ENCODE data around the gene ZFYVE9.
"Not testable (repeated sequence)": the region's sequence is repeated elsewhere in the genome, so short reads cannot be mapped to it uniquely, and the experiment has no call there.

Gene ZFYVE9

GRCh38 chr1:52192436-52192835 lies 50.5 kb downstream of the ZFYVE9 start:
- no peak for DNase-seq

GRCh38 chr1:52193985-52194384 lies 52.1 kb downstream of the ZFYVE9 start:
- no peak for DNase-seq

- DNase-seq: no peak
Observed at GRCh38 chr1:52195161-52195560, 53.3 kb downstream of the ZFYVE9 start.

- no peak for DNase-seq
Observed at GRCh38 chr1:52203935-52204625, 62.2 kb downstream of the ZFYVE9 start.

GRCh38 chr1:52204696-52205095 lies 62.8 kb downstream of the ZFYVE9 start:
- no peak for DNase-seq

- not testable (repeated sequence) for DNase-seq
Observed at GRCh38 chr1:52206686-52207085, 64.8 kb downstream of the ZFYVE9 start.

GRCh38 chr1:52209429-52209828 lies 67.5 kb downstream of the ZFYVE9 start:
- DNase-seq: no peak

GRCh38 chr1:52210044-52210443 lies 68.2 kb downstream of the ZFYVE9 start:
- DNase-seq: no peak

GRCh38 chr1:52216907-52217458 lies 75.1 kb downstream of the ZFYVE9 start:
- DNase-seq: no peak

- no peak for DNase-seq
Observed at GRCh38 chr1:52225174-52225573, 83.3 kb downstream of the ZFYVE9 start.

- no peak for DNase-seq
Observed at GRCh38 chr1:52229494-52229893, 87.6 kb downstream of the ZFYVE9 start.

- DNase-seq: no peak
Observed at GRCh38 chr1:52233463-52233862, 91.6 kb downstream of the ZFYVE9 start.

- no peak for DNase-seq
Observed at GRCh38 chr1:52234014-52234413, 92.1 kb downstream of the ZFYVE9 start.

- DNase-seq: no peak
Observed at GRCh38 chr1:52234708-52235107, 92.8 kb downstream of the ZFYVE9 start.

GRCh38 chr1:52235646-52236045 lies 93.8 kb downstream of the ZFYVE9 start:
- no peak for DNase-seq

GRCh38 chr1:52237430-52237829 lies 95.5 kb downstream of the ZFYVE9 start:
- no peak for DNase-seq

- DNase-seq: no peak
Observed at GRCh38 chr1:52238474-52238873, 96.6 kb downstream of the ZFYVE9 start.

GRCh38 chr1:52238887-52239707 lies 97.2 kb downstream of the ZFYVE9 start:
- no peak for DNase-seq

- no peak for DNase-seq
Observed at GRCh38 chr1:52239708-52240001, 97.8 kb downstream of the ZFYVE9 start.

- DNase-seq: no peak
Observed at GRCh38 chr1:52240592-52241210, 98.8 kb downstream of the ZFYVE9 start.

- no peak for DNase-seq
Observed at GRCh38 chr1:52243221-52243987, 101.5 kb downstream of the ZFYVE9 start.

GRCh38 chr1:52249831-52250230 lies 107.9 kb downstream of the ZFYVE9 start:
- no peak for DNase-seq

GRCh38 chr1:52253421-52253820 lies 111.5 kb downstream of the ZFYVE9 start:
- no peak for DNase-seq
